Fibroblast of the conjunctiva (primary cell): ENCODE measurements around the gene HSPA1A.
"Not testable (repeated sequence)": the region's sequence is repeated elsewhere in the genome, so short reads cannot be mapped to it uniquely, and the experiment has no call there.

Experiments used
- DNase-seq: peaks from one replicate; pipeline ENCODE4 v3.0.0-alpha.2; 2010; ENCODE audit warnings: low read depth

The HSPA1A gene

GRCh38 chr6:31836474-31837368 lies 21.4 kb downstream of the HSPA1A start:
- peak; percentile 30 for DNase-seq

- no peak for DNase-seq
Measured at GRCh38 chr6:31837369-31838113, 22.2 kb downstream of the HSPA1A start.

- DNase-seq = not testable (repeated sequence)
Measured at GRCh38 chr6:31838114-31838553, 22.8 kb downstream of the HSPA1A start.

GRCh38 chr6:31838968-31839367 lies 23.6 kb downstream of the HSPA1A start:
- DNase-seq = no peak

- not testable (repeated sequence) for DNase-seq
Measured at GRCh38 chr6:31839779-31840126, 24.4 kb downstream of the HSPA1A start.

- no peak for DNase-seq
Measured at GRCh38 chr6:31842053-31842452, 26.7 kb downstream of the HSPA1A start.

GRCh38 chr6:31844507-31844906 lies 29.2 kb downstream of the HSPA1A start:
- no peak for DNase-seq

- DNase-seq = no peak
Measured at GRCh38 chr6:31847276-31847978, 32.1 kb downstream of the HSPA1A start.

GRCh38 chr6:31850765-31851484 lies 35.6 kb downstream of the HSPA1A start:
- no peak for DNase-seq

GRCh38 chr6:31851485-31851832 lies 36.1 kb downstream of the HSPA1A start:
- no peak for DNase-seq

- not testable (repeated sequence) for DNase-seq
Measured at GRCh38 chr6:31851980-31852718, 36.8 kb downstream of the HSPA1A start.

- DNase-seq = not testable (repeated sequence)
Measured at GRCh38 chr6:31857774-31858173, 42.4 kb downstream of the HSPA1A start.

GRCh38 chr6:31858707-31859106 lies 43.4 kb downstream of the HSPA1A start:
- no peak for DNase-seq

GRCh38 chr6:31859923-31860322 lies 44.6 kb downstream of the HSPA1A start:
- DNase-seq = no peak

GRCh38 chr6:31860349-31860748 lies 45.0 kb downstream of the HSPA1A start:
- no peak for DNase-seq

- no peak for DNase-seq
Measured at GRCh38 chr6:31861150-31861549, 45.8 kb downstream of the HSPA1A start.

- DNase-seq = no peak
Measured at GRCh38 chr6:31861919-31862343, 46.6 kb downstream of the HSPA1A start.

GRCh38 chr6:31862344-31863235 lies 47.2 kb downstream of the HSPA1A start, which contains the start of gene NEU1:
Gene NEU1 (minus strand): TSS chr6:31862821. CDS start chr6:31862776, 45 bp downstream.
- DNase-seq = peak; percentile 100

GRCh38 chr6:31864123-31864562 lies 48.8 kb downstream of the HSPA1A start:
- not testable (repeated sequence) for DNase-seq

GRCh38 chr6:31864818-31865204 lies 49.5 kb downstream of the HSPA1A start:
- no peak for DNase-seq
